ENCODE data around the gene R3HDM1. TPM values are rescaled to one million over a fixed set of nuclear protein-coding genes. Genes with fewer than 3 reads are reported as not detected.
"Not testable (repeated sequence)": the region's sequence is repeated elsewhere in the genome, so short reads cannot be mapped to it uniquely, and the experiment has no call there.

The R3HDM1 gene
- polyA plus RNA-seq, 2 of the 4 experiments (the other 2 are of a cell fraction), result 27.6 to 63.3 TPM

DNA sequence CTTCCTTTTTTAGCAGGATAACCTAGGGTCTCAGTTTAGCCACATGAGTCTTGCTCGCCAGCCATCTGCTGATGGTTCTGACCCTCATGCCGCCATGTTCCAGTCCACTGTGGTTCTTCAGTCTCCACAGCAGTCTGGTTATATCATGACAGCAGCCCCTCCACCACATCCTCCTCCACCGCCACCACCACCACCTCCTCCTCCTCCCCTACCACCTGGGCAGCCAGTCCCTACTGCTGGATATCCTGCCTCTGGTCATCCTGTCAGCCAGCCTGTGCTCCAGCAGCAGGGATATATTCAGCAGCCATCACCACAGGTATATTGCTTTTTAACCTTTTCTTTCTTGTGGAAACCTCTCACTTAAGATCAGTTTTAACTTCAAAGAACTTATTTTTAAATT, 120.4 kb downstream of the R3HDM1 start:
- FAIRE-seq, result no peak
- Histone ChIP-seq H3K4me3 (no peak overlapping the region), H3K27ac (no peak overlapping the region), H3K4me1 (no peaks in the 10 kb centered on the region), H3K9me3 (no peaks in the 10 kb centered on the region), H3K4me2 (no peak overlapping the region)
- POLR2A ChIA-PET, result no interaction called here
- CTCF ChIA-PET, result no interaction called here
- ATAC-seq, result no peak
- TF ChIP-seq RCOR1 (IDR thresholded peaks at IDR 0.05; ENCODE audit: low read depth, low read length) (no peak), NPAS2 (CRISPR knock-in tag; IDR thresholded peaks at IDR 0.05; ENCODE audit: borderline replicate concordance) (no peak), BHLHE40 (IDR thresholded peaks at IDR 0.05; ENCODE audit: low read depth, low read length) (no peak), HEYL (CRISPR knock-in tag; IDR thresholded peaks at IDR 0.05) (no peak), TFCP2L1 (CRISPR knock-in tag; IDR thresholded peaks at IDR 0.05) (no peak), PHF8 (IDR thresholded peaks at IDR 0.05; ENCODE audit: borderline replicate concordance, low read depth) (no peak), MYC (IDR thresholded peaks at IDR 0.05; ENCODE audit: borderline replicate concordance, low read length) (no peak), SMC3 (IDR thresholded peaks at IDR 0.05) (no peak), ZSCAN20 (CRISPR knock-in tag; IDR thresholded peaks at IDR 0.05) (no peak), E2F6 (IDR thresholded peaks at IDR 0.05; ENCODE audit: borderline replicate concordance, low read depth) (no peak), KDM5A (IDR thresholded peaks at IDR 0.05) (no peak), REST (IDR thresholded peaks at IDR 0.05) (no peak)
- TF ChIP-seq, protein P1, sequence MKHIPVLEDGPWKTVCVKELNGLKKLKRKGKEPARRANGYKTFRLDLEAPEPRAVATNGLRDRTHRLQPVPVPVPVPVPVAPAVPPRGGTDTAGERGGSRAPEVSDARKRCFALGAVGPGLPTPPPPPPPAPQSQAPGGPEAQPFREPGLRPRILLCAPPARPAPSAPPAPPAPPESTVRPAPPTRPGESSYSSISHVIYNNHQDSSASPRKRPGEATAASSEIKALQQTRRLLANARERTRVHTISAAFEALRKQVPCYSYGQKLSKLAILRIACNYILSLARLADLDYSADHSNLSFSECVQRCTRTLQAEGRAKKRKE (CRISPR knock-in tag; IDR thresholded peaks at IDR 0.05; ENCODE audit: low read depth), result no peak
- TF ChIP-seq, protein P2, sequence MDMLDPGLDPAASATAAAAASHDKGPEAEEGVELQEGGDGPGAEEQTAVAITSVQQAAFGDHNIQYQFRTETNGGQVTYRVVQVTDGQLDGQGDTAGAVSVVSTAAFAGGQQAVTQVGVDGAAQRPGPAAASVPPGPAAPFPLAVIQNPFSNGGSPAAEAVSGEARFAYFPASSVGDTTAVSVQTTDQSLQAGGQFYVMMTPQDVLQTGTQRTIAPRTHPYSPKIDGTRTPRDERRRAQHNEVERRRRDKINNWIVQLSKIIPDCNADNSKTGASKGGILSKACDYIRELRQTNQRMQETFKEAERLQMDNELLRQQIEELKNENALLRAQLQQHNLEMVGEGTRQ (IDR thresholded peaks at IDR 0.05), result no peak
- WGBS (ENCODE audit: missing lambda C conversion rate), result 94% methylated on average over 3 of the region's 3 CpGs
- no peak for DNase-seq (ENCODE audit: low read depth in 1 of 2, low spot score in 1 of 2)

- DNase-seq (ENCODE audit: low read depth in 1 of 2, low spot score in 1 of 2); ATAC-seq; H3K4me3 ChIP-seq; H3K9me3 ChIP-seq; POLR2A ChIA-PET; CTCF ChIA-PET; FAIRE-seq; H3K4me2 ChIP-seq; H3K4me1 ChIP-seq; H3K27ac ChIP-seq: not testable (repeated sequence)
- WGBS (ENCODE audit: missing lambda C conversion rate), result 88% methylated on average over 5 of the region's 5 CpGs
Measured at GRCh38 chr2:135654239-135654638, 123.0 kb downstream of the R3HDM1 start.

DNA sequence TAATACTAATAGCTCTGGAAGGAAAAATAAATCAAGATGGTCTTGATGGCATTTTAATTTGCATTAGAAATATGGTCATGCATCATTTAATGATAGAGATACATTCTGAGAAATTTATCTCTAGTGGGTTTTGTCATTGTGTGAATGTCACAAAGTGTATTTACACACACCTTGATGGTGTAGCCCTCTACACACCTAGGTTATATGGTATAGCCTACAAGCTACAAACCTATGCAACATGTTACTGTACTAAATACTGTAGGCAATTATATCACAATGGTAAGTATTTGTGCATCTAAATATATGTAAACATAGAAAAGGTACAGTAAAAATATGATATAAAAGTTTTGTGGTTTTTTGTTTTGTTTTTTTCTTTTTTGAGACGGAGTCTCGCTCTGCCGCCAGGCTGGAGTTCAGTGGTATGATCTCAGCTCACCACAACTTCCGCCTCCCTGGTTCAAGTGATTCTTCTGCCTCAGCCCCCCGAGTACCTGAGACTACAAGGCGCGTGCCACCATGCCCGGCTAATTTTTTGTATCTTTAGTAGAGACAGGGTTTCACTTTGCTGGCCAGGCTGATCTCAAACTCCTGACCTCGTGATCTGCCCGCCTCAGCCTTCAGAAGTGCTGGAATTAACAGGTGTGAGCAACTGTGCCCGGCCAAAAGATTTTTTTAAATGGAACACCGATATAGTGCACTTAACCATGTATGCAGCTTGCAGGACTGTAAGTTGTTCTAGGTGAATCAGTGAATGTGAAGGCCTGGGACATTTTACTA, 126.7 kb downstream of the R3HDM1 start:
- ChIA-PET POLR2A (no interaction called here), CTCF (interaction anchor here (0.7 to 1.6 kb wide), 3 partner anchors 10 to 1713 kb away, joined by 3 to 5 read pairs (median 3); no protein-coding TSS in a partner anchor)
- no peaks in the 10 kb centered on the region for H3K9me3 ChIP-seq
- H3K4me1 ChIP-seq, result no peaks in the 10 kb centered on the region
- no peak overlapping the region for H3K4me3 ChIP-seq
- FAIRE-seq (no peak), DNase-seq (ENCODE audit: low read depth in 1 of 2, low spot score in 1 of 2) (no peak), ATAC-seq (no peak)
- 94% methylated on average over 12 of the region's 12 CpGs for WGBS (ENCODE audit: missing lambda C conversion rate)
- no peak for TF ChIP-seq EP300 (IDR thresholded peaks at IDR 0.05)
- TF ChIP-seq MAFK (IDR thresholded peaks at IDR 0.05; ENCODE audit: partially characterized antibody), result no peak
- no peak overlapping the region for H3K27ac ChIP-seq
- H3K4me2 ChIP-seq, result no peak overlapping the region

Data from A549 (cell line).